Stimulated activated naive B cell treated with anti-CD40 and anti-IgM and Interleukin-4, amounts not matched to agents 10 μg/mL and 1 μg/mL and 100 μg/mL, for 72 hours (primary cell): ENCODE results near the gene SMIM14.
"Not testable (repeated sequence)": the region's sequence is repeated elsewhere in the genome, so short reads cannot be mapped to it uniquely, and the experiment has no call there.

Source experiments
- ATAC-seq, 2 donors: fragments of 150-1000 bp; cut with Tn5 transposase; replicated peaks; 2 replicates each; pipeline ENCODE4 v1.10.0; 2021; ENCODE audit warnings: moderate library complexity in 1 of 2
- DNase-seq: peaks from one replicate; pipeline ENCODE4 v3.0.0; 2021
- H3K27ac Mint-ChIP-seq: one replicate; pipeline ENCODE4 v1.8.0; 2022; ENCODE audit warnings: mild to moderate bottlenecking, mixed read lengths
- H3K27me3 Mint-ChIP-seq, 2 donors: one replicate each; pipeline ENCODE4 v1.8.0; 2022; ENCODE audit warnings: mixed read lengths in 2 of 2
- H3K36me3 Mint-ChIP-seq, 2 donors: one replicate each; pipeline ENCODE4 v1.8.0; 2022; ENCODE audit warnings: mixed read lengths in 2 of 2, mild to moderate bottlenecking in 1 of 2
- H3K4me1 Mint-ChIP-seq, 2 donors: one replicate each; pipeline ENCODE4 v1.8.0; 2022; ENCODE audit warnings: mixed read lengths in 2 of 2, mild to moderate bottlenecking in 1 of 2
- H3K4me3 Mint-ChIP-seq, 2 donors: one replicate each; pipeline ENCODE4 v1.8.0; 2022; ENCODE audit warnings: mild to moderate bottlenecking in 2 of 2, mixed read lengths in 2 of 2, moderate library complexity in 1 of 2
- H3K9me3 Mint-ChIP-seq, 2 donors: one replicate each; pipeline ENCODE4 v1.8.0; 2022; ENCODE audit warnings: mixed read lengths in 2 of 2, mild to moderate bottlenecking in 1 of 2

SMIM14 gene

GRCh38 chr4:39631700-39632079 lies 7.0 kb downstream of the SMIM14 start:
- peaks cover 37 to 73% of the 10 kb centered on the region in 2 donors for H3K4me1 Mint-ChIP-seq
- no peak for DNase-seq
- H3K27ac Mint-ChIP-seq = peak overlapping the region; percentile 77
- peaks cover 11 to 13% of the 10 kb centered on the region in 2 donors for H3K36me3 Mint-ChIP-seq
- peak overlapping the region in 1 of 2 donors; percentile 27 for H3K4me3 Mint-ChIP-seq
- no peaks in the 10 kb centered on the region for H3K9me3 Mint-ChIP-seq
- H3K27me3 Mint-ChIP-seq = no peaks in the 10 kb centered on the region
- ATAC-seq = peak; percentile 84 to 87

GRCh38 chr4:39627413-39627812 lies 11.3 kb downstream of the SMIM14 start:
- no peak for ATAC-seq
- peak overlapping the region; percentile 71 to 81 for H3K4me3 Mint-ChIP-seq
- no peaks in the 10 kb centered on the region for H3K9me3 Mint-ChIP-seq
- no peaks in the 10 kb centered on the region for H3K27me3 Mint-ChIP-seq
- peak overlapping the region; percentile 52 for H3K27ac Mint-ChIP-seq
- peaks cover 34 to 79% of the 10 kb centered on the region in 2 donors for H3K4me1 Mint-ChIP-seq
- no peak for DNase-seq
- H3K36me3 Mint-ChIP-seq = peaks cover 7 to 11% of the 10 kb centered on the region in 2 donors

GRCh38 chr4:39626913-39627312 lies 11.8 kb downstream of the SMIM14 start:
- peaks cover 7 to 10% of the 10 kb centered on the region in 2 donors for H3K36me3 Mint-ChIP-seq
- peak overlapping the region; percentile 52 for H3K27ac Mint-ChIP-seq
- no peak for DNase-seq
- H3K4me3 Mint-ChIP-seq = peak overlapping the region; percentile 71 to 81
- H3K4me1 Mint-ChIP-seq = peaks cover 33 to 74% of the 10 kb centered on the region in 2 donors
- no peaks in the 10 kb centered on the region for H3K9me3 Mint-ChIP-seq
- no peaks in the 10 kb centered on the region for H3K27me3 Mint-ChIP-seq
- peak in 1 of 2 donors; percentile 9 for ATAC-seq

GRCh38 chr4:39626261-39626660 lies 12.4 kb downstream of the SMIM14 start:
- Mint-ChIP-seq H3K27ac (peak overlapping the region; percentile 94), H3K27me3 (no peaks in the 10 kb centered on the region), H3K9me3 (no peaks in the 10 kb centered on the region), H3K36me3 (peaks cover 10 to 12% of the 10 kb centered on the region in 2 donors), H3K4me3 (peak overlapping the region; percentile 79 to 81), H3K4me1 (peaks cover 33 to 77% of the 10 kb centered on the region in 2 donors)
- ATAC-seq (peak; percentile 86 to 90), DNase-seq (peak; percentile 61)

GRCh38 chr4:39621582-39621981 lies 17.1 kb downstream of the SMIM14 start:
- Mint-ChIP-seq H3K4me1 (peaks cover 26 to 63% of the 10 kb centered on the region in 2 donors), H3K27ac (no peak overlapping the region), H3K27me3 (no peaks in the 10 kb centered on the region), H3K36me3 (peaks cover 8 to 9% of the 10 kb centered on the region in 2 donors), H3K4me3 (no peak overlapping the region), H3K9me3 (no peaks in the 10 kb centered on the region)
- ATAC-seq (no peak), DNase-seq (no peak)

GRCh38 chr4:39620551-39621313 lies 17.9 kb downstream of the SMIM14 start:
- DNase-seq (no peak), ATAC-seq (no peak)
- H3K36me3 Mint-ChIP-seq = peaks cover 8 to 9% of the 10 kb centered on the region in 2 donors
- no peaks in the 10 kb centered on the region for H3K9me3 Mint-ChIP-seq
- H3K27me3 Mint-ChIP-seq = no peaks in the 10 kb centered on the region
- H3K4me3 Mint-ChIP-seq = no peak overlapping the region
- H3K4me1 Mint-ChIP-seq = peaks cover 22 to 56% of the 10 kb centered on the region in 2 donors
- no peak overlapping the region for H3K27ac Mint-ChIP-seq

GRCh38 chr4:39617534-39617933 lies 21.1 kb downstream of the SMIM14 start:
- peaks cover 2 to 5% of the 10 kb centered on the region in 2 donors for H3K36me3 Mint-ChIP-seq
- no peak overlapping the region for H3K27ac Mint-ChIP-seq
- peak overlapping the region; percentile 43 to 72 for H3K4me3 Mint-ChIP-seq
- H3K27me3 Mint-ChIP-seq = no peaks in the 10 kb centered on the region
- H3K4me1 Mint-ChIP-seq = peaks cover 21 to 51% of the 10 kb centered on the region in 2 donors
- ATAC-seq (no peak), DNase-seq (no peak)
- H3K9me3 Mint-ChIP-seq = no peaks in the 10 kb centered on the region

GRCh38 chr4:39616651-39617050 lies 22.0 kb downstream of the SMIM14 start:
- Mint-ChIP-seq H3K36me3 (peaks cover 2 to 4% of the 10 kb centered on the region in 2 donors), H3K4me1 (peaks cover 25 to 56% of the 10 kb centered on the region in 2 donors), H3K9me3 (no peaks in the 10 kb centered on the region), H3K27me3 (no peaks in the 10 kb centered on the region), H3K4me3 (no peak overlapping the region), H3K27ac (no peak overlapping the region)
- DNase-seq = no peak
- ATAC-seq = no peak

GRCh38 chr4:39616112-39616511 lies 22.6 kb downstream of the SMIM14 start:
- not testable (repeated sequence) for H3K27me3 Mint-ChIP-seq

GRCh38 chr4:39614487-39615162 lies 24.0 kb downstream of the SMIM14 start:
- DNase-seq = no peak
- H3K4me1 Mint-ChIP-seq = peaks cover 30 to 66% of the 10 kb centered on the region in 2 donors

More at GRCh38 chr4:39616112-39616511, 22.6 kb downstream of the SMIM14 start:
- H3K9me3 Mint-ChIP-seq, DNase-seq, ATAC-seq, H3K27ac Mint-ChIP-seq, H3K4me3 Mint-ChIP-seq, H3K36me3 Mint-ChIP-seq: not testable (repeated sequence)
- peaks cover 25 to 54% of the 10 kb centered on the region in 2 donors for H3K4me1 Mint-ChIP-seq

GRCh38 chr4:39613093-39613656 lies 25.5 kb downstream of the SMIM14 start:
- Mint-ChIP-seq H3K4me1 (peaks cover 31 to 72% of the 10 kb centered on the region in 2 donors), H3K27me3 (no peaks in the 10 kb centered on the region), H3K36me3 (peaks cover 0 to 4% of the 10 kb centered on the region in 2 donors), H3K4me3 (peak overlapping the region; percentile 21 to 58), H3K9me3 (no peaks in the 10 kb centered on the region), H3K27ac (peak overlapping the region; percentile 87)
- DNase-seq (peak; percentile 32), ATAC-seq (peak; percentile 55)

More at GRCh38 chr4:39614487-39615162, 24.0 kb downstream of the SMIM14 start:
- ATAC-seq = peak in 1 of 2 donors; percentile 59
- Mint-ChIP-seq H3K4me3 (peak overlapping the region in 1 of 2 donors; percentile 41), H3K36me3 (peaks cover 0 to 6% of the 10 kb centered on the region in 2 donors), H3K27me3 (no peaks in the 10 kb centered on the region), H3K9me3 (no peaks in the 10 kb centered on the region), H3K27ac (no peak overlapping the region)

GRCh38 chr4:39609454-39609931 lies 29.2 kb downstream of the SMIM14 start:
- no peaks in the 10 kb centered on the region for H3K27me3 Mint-ChIP-seq
- H3K4me3 Mint-ChIP-seq = peak overlapping the region; percentile 65 to 66
- peaks cover 10 to 14% of the 10 kb centered on the region in 2 donors for H3K36me3 Mint-ChIP-seq
- H3K4me1 Mint-ChIP-seq = peaks cover 27 to 73% of the 10 kb centered on the region in 2 donors
- DNase-seq (peak; percentile 56), ATAC-seq (peak; percentile 96)
- peaks cover 4 to 5% of the 10 kb centered on the region in 2 donors for H3K9me3 Mint-ChIP-seq
- H3K27ac Mint-ChIP-seq = peak overlapping the region; percentile 95

- DNase-seq (no peak), ATAC-seq (no peak)
- Mint-ChIP-seq H3K9me3 (peaks cover 4 to 5% of the 10 kb centered on the region in 2 donors), H3K36me3 (peaks cover 10 to 14% of the 10 kb centered on the region in 2 donors), H3K27me3 (no peaks in the 10 kb centered on the region), H3K4me1 (peaks cover 24 to 62% of the 10 kb centered on the region in 2 donors), H3K27ac (peak overlapping the region; percentile 88), H3K4me3 (peak overlapping the region in 1 of 2 donors; percentile 47)
Measured at GRCh38 chr4:39608451-39608850, 30.2 kb downstream of the SMIM14 start.

GRCh38 chr4:39606747-39607146 lies 31.9 kb downstream of the SMIM14 start:
- DNase-seq = no peak
- H3K9me3 Mint-ChIP-seq = peaks cover 4 to 5% of the 10 kb centered on the region in 2 donors
- H3K4me3 Mint-ChIP-seq = no peak overlapping the region

More at GRCh38 chr4:39606747-39607146, 31.9 kb downstream of the SMIM14 start:
- Mint-ChIP-seq H3K4me1 (peaks cover 16 to 45% of the 10 kb centered on the region in 2 donors), H3K27ac (peak overlapping the region; percentile 65), H3K36me3 (peaks cover 16 to 23% of the 10 kb centered on the region in 2 donors), H3K27me3 (no peaks in the 10 kb centered on the region)
- no peak for ATAC-seq
